Measurements from ENCODE around the gene ATP1A1.

The ATP1A1 gene

GRCh38 chr1:116418091-116418830 lies 45.2 kb downstream of the ATP1A1 start (continued):
- TF ChIP-seq REST (tag by site-specific recombination; IDR thresholded peaks at IDR 0.05) (no peak), ZNF501 (tag by site-specific recombination; IDR thresholded peaks at IDR 0.05) (peak; percentile 82), WT1 (tag by site-specific recombination; IDR thresholded peaks at IDR 0.05) (no peak), ZNF114 (tag by site-specific recombination; IDR thresholded peaks at IDR 0.05) (no peak), ZSCAN5A (tag by site-specific recombination; IDR thresholded peaks at IDR 0.05) (peak; percentile 73; the same call in 1 of the 2 replicates), ZNF596 (tag by site-specific recombination; IDR thresholded peaks at IDR 0.05) (no peak), ZNF132 (tag by site-specific recombination; IDR thresholded peaks at IDR 0.05; ENCODE audit: borderline replicate concordance) (no peak), HOXC10 (CRISPR knock-in tag; IDR thresholded peaks at IDR 0.05) (no peak), ZNF391 (tag by site-specific recombination; IDR thresholded peaks at IDR 0.05; ENCODE audit: borderline replicate concordance, low read depth) (0 out of 2 replicates have a peak, but pooled peaks have one; percentile 62), YY1 (tag by site-specific recombination; IDR thresholded peaks at IDR 0.05) (peak; percentile 72), ZNF664 (tag by site-specific recombination; IDR thresholded peaks at IDR 0.05) (peak; percentile 96), ZBTB8A (tag by site-specific recombination; IDR thresholded peaks at IDR 0.05) (peak; percentile 45; the same call in 1 of the 2 replicates), ZNF184 (tag by site-specific recombination; IDR thresholded peaks at IDR 0.05) (no peak), GFI1B (tag by site-specific recombination; IDR thresholded peaks at IDR 0.05) (no peak), ZNF843 (tag by site-specific recombination; IDR thresholded peaks at IDR 0.05) (0 out of 2 replicates have a peak, but pooled peaks have one; percentile 48), PRDM2 (tag by site-specific recombination; IDR thresholded peaks at IDR 0.05; ENCODE audit: borderline replicate concordance) (no peak), ZNF416 (tag by site-specific recombination; IDR thresholded peaks at IDR 0.05) (no peak), ZBTB49 (tag by site-specific recombination; IDR thresholded peaks at IDR 0.05; ENCODE audit: low read depth) (no peak), SCRT2 (tag by site-specific recombination; IDR thresholded peaks at IDR 0.05) (no peak), KLF7 (tag by site-specific recombination; IDR thresholded peaks at IDR 0.05; ENCODE audit: borderline replicate concordance) (no peak), ZNF280D (tag by site-specific recombination; IDR thresholded peaks at IDR 0.05) (no peak), ZNF292 (tag by site-specific recombination; IDR thresholded peaks at IDR 0.05; ENCODE audit: borderline replicate concordance, low read depth) (no peak), ZNF600 (tag by site-specific recombination; IDR thresholded peaks at IDR 0.05) (peak; percentile 84; the same call in 1 of the 2 replicates)
